NCI-H2107 treated with DMSO at 0.1 percent for 48 hours (cell line): ENCODE results near the gene GJB5.
"Not testable (repeated sequence)": the region's sequence is repeated elsewhere in the genome, so short reads cannot be mapped to it uniquely, and the experiment has no call there.

Source experiments
- DNase-seq: peaks from one replicate; lab custom pipeline; 2025; ENCODE audit not compliant: unreplicated experiment; lab: John Stamatoyannopoulos, UW

Gene GJB5

DNA sequence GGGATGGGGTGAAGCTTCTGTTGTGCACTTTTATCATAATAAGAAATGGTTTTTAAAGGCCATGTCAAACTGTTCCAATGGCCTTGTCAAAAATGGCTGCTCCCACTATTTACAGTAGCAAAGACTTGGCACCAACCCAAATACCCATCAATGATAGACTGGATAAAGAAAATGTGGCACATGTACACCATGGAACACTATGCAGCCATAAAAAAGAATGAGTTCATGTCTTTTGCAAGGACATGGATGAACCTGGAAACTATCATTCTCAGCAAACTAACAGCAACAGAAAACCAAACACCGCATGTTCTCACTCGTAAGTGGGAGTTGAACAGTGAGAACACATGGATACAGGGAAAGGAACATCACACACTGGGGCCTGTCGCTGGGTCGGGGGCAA, 18.3 kb downstream of the GJB5 start:
- not testable (repeated sequence) for DNase-seq

GRCh38 chr1:34774957-34775356, 20.1 kb downstream of the GJB5 start:
- DNase-seq = no peak

GRCh38 chr1:34776911-34777310, 22.1 kb downstream of the GJB5 start:
- no peak for DNase-seq

- no peak for DNase-seq
Observed at GRCh38 chr1:34777519-34778321, 22.9 kb downstream of the GJB5 start.

DNA sequence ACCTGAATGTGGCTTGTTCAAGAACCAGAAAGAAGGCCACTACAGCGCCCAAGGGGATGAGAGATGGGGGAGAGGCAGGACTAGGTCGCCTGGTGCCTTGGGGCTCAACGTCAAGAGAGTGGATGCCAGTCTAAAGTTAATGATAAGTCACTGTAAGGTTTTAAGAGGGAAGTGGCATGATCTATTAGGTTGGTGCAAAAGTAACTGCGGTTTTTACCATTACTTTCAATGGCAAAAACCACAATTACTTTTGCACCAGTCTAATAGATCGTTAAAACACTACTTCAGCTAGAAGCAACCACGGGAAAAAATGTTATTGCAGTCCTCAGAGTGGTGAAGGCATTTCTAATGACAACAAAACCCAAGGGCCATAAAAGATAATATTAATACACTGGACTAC, 23.5 kb downstream of the GJB5 start:
- no peak for DNase-seq

DNA sequence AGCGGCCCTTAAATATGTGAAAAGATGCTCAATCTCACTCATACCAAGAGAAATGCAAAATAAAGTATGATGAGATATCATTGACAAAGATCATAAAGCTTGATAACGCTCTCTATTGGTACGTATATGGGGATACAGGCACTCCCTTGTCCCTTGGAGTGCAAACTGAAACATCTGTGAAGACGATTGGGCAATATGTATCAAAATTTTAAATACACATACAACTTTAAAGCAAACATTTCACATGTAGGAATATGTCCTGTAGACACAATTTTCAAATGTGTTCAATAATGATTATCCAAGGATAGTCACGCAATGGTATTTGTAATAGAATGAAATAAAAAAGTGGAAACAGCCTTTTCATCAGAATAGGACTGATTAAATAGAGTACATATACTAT, 24.2 kb downstream of the GJB5 start:
- no peak for DNase-seq

- DNase-seq = no peak
Observed at GRCh38 chr1:34779526-34779925, 24.7 kb downstream of the GJB5 start.

GRCh38 chr1:34779962-34780361, 25.1 kb downstream of the GJB5 start:
- no peak for DNase-seq

- DNase-seq = no peak
Observed at GRCh38 chr1:34780528-34780927, 25.7 kb downstream of the GJB5 start.

DNA sequence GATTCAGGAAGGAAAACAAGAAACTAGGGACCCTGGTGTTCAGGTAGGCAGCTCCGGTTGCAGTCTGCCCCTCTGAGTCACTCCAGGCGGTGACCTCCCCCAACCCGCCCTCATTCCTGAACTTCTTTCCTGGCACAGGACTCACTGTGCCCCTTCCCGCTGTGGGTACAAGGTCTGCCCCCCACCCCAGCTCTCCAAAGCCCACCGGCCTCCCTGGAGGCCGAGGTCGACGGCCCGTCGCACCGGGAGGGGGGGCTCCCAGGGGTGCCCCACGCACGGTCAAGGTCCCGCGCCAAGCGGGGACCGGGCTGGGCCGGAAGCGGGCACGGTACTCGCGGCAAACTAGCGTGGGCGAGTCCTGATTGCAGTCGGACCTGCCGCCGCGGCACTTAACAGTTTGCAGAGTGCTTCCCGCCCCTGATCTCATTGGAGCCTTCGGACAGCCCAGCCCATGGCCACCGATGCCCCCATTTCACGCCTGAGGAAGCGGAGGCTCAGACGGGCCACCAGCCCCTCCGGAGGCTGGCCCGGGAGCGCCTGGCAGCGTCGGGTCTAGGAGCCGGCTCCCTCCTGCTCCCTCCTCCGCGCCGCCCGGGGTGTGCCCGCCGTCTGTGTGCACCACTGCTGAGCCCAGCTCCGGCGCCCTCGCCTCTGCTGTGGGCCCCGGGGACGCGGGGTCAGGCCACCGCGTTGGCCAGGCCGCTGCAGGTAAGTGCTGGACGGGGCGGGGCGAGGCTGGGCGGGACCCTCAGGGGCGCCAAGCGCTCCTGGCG, 26.4 kb downstream of the GJB5 start, which contains the start of gene GJB3:
Gene GJB3, plus strand, starts transcription at position 144 of the 773 bp plus-strand sequence. CDS start 3,549 bp downstream, outside the sequence.
- DNase-seq = no peak

GRCh38 chr1:34781844-34782391, 27.1 kb downstream of the GJB5 start:
- no peak for DNase-seq

DNA sequence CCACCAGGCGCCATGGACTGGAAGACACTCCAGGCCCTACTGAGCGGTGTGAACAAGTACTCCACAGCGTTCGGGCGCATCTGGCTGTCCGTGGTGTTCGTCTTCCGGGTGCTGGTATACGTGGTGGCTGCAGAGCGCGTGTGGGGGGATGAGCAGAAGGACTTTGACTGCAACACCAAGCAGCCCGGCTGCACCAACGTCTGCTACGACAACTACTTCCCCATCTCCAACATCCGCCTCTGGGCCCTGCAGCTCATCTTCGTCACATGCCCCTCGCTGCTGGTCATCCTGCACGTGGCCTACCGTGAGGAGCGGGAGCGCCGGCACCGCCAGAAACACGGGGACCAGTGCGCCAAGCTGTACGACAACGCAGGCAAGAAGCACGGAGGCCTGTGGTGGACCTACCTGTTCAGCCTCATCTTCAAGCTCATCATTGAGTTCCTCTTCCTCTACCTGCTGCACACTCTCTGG, 29.9 kb downstream of the GJB5 start:
- DNase-seq = no peak

DNA sequence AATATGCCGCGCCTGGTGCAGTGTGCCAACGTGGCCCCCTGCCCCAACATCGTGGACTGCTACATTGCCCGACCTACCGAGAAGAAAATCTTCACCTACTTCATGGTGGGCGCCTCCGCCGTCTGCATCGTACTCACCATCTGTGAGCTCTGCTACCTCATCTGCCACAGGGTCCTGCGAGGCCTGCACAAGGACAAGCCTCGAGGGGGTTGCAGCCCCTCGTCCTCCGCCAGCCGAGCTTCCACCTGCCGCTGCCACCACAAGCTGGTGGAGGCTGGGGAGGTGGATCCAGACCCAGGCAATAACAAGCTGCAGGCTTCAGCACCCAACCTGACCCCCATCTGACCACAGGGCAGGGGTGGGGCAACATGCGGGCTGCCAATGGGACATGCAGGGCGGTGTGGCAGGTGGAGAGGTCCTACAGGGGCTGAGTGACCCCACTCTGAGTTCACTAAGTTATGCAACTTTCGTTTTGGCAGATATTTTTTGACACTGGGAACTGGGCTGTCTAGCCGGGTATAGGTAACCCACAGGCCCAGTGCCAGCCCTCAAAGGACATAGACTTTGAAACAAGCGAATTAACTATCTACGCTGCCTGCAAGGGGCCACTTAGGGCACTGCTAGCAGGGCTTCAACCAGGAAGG, 30.5 kb downstream of the GJB5 start:
- DNase-seq = no peak

- DNase-seq = no peak
Observed at GRCh38 chr1:34785875-34786470, 31.1 kb downstream of the GJB5 start.

DNA sequence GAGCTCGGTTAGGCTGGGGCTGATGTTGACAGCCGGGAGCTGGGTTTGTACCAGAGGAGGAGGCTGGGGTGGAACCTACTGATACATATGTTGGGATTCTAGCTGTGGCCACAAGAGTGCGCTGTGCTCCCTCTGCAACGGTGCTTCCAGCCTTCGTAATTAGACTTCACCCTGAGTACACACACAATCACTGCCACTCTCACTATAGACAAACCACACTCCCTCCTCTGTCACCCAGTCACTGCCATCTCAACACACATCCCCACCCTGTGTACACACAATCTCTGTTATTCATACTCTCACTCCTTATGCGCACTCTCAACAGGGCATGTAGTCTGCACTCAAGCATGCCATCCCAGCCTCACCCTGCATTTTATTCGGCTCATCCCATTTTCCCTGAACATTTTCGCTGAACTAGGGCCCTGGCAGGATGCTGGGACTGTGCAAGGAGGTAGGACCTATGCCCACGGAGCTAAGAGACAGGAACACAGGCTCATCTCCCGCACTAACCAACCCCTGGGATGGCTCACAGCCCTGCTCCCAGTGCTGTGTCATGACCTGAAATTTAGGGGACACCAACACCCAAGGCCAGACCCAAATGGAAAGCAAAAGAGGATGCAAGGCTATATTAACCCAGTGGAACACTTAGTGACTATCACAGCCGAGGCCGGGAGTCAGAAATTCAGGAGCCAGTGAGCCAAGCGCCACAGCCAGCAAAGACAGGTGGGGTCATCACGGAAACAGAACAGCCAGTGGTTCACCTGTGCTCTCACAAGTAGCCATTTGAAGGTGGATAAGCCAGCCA, 31.9 kb downstream of the GJB5 start:
- DNase-seq = peak; percentile 62

DNA sequence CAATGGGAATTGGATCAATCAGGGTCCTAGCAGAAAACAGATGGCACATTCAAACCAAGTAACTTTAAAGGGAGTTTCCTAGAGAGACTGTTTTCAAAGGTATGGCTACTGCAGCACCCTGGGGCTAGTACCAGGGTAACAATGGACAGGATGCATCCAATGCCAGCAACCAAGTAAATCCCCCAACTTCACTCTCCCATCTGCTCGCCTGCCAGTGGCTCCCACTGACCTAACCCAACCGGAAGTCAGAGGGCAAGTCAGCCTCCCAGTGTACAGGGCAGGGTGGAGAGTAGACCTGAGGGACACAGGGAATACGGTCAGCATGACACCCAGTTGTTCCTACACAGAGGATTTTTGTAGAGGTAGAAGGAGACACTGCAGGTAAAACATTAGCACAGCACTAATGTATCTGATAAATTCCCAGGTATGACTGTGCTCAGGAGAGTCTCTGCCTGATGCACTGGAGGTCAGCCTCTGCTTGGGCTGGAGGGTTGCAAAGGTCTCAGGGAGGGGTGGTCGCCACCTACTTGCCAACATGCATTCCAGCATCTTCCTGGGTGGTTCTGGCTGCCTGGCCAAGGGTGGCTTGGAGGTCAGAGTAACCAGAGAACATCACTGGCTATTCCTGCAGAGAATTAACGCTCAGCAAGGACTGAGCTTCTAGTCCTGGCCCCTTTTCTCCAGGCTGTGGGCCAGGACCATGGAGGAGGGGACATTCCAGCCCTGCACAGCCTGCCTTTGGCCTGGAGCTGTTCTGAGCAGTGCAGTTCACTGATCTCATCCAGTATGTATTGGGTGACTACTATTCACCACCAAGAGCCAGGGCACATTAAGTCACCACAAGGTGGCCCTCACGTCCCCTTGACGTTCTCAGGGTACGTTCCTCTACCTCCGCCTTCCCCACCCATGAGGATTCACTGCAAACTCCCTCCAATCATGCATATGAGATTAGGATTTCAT, 32.9 kb downstream of the GJB5 start:
- DNase-seq = no peak

GRCh38 chr1:34790985-34791384, 36.1 kb downstream of the GJB5 start:
- DNase-seq = no peak

GRCh38 chr1:34792424-34792823, 37.6 kb downstream of the GJB5 start:
- no peak for DNase-seq
